SK-N-SH treated with all-trans-retinoic acid at 6 μM for 48 hours (cell line): ENCODE results near the gene OLFML2A.

Source experiments
- ATAC-seq: fragments of 200-7000 bp; cut with Tn5 transposase; 3 replicates; pipeline ENCODE4 v1.9.1; 2020; ENCODE audit warnings: mild to moderate bottlenecking, moderate library complexity
- ARNTL ChIP-seq: fragments of 450-650 bp; formaldehyde crosslinking; IDR thresholded peaks from 2 replicates; pipeline ENCODE4 v1.5.0; 2020; ENCODE audit warnings: low read depth, mild to moderate bottlenecking, moderate library complexity, borderline replicate concordance
- BACH2 ChIP-seq: fragments of 250-450 bp; sonication (Bioruptor Pico); IDR thresholded peaks from 2 replicates; pipeline ENCODE4 v1.9.0; 2021; ENCODE audit warnings: mild to moderate bottlenecking, borderline replicate concordance
- CREB5 ChIP-seq: fragments of 250-450 bp; sonication (Bioruptor Pico); IDR thresholded peaks from 2 replicates; pipeline ENCODE4 v1.5.1; 2020; ENCODE audit warnings: low read depth, mild to moderate bottlenecking, moderate library complexity
- CSDC2 ChIP-seq: fragments of 250-450 bp; sonication (Bioruptor Pico); IDR thresholded peaks from 2 replicates; pipeline ENCODE4 v1.5.0; 2020; ENCODE audit warnings: mild to moderate bottlenecking, moderate library complexity
- PATZ1 ChIP-seq: fragments of 250-450 bp; sonication (Bioruptor Pico); IDR thresholded peaks from 2 replicates; pipeline ENCODE4 v1.8.0; 2020; ENCODE audit warnings: mild to moderate bottlenecking, moderate library complexity, borderline replicate concordance
- POU6F1 ChIP-seq: fragments of 250-450 bp; sonication (Bioruptor Pico); IDR thresholded peaks from 2 replicates; pipeline ENCODE4 v1.8.0; 2021; ENCODE audit warnings: low read depth, mild to moderate bottlenecking, moderate library complexity, borderline replicate concordance
- SNAI2 ChIP-seq: fragments of 250-450 bp; sonication (Bioruptor Pico); IDR thresholded peaks from 2 replicates; pipeline ENCODE4 v1.5.0; 2020; ENCODE audit warnings: mild to moderate bottlenecking, moderate library complexity
- TCF4 ChIP-seq: fragments of 250-450 bp; sonication (Bioruptor Pico); IDR thresholded peaks from 2 replicates; pipeline ENCODE4 v1.8.0; 2021; ENCODE audit warnings: mild to moderate bottlenecking, moderate library complexity, borderline replicate concordance
- TOX ChIP-seq: fragments of 250-450 bp; sonication (Bioruptor Pico); IDR thresholded peaks from 2 replicates; pipeline ENCODE4 v1.8.0; 2021; ENCODE audit warnings: mild to moderate bottlenecking, moderate library complexity, borderline replicate concordance
- TSHZ2 ChIP-seq: fragments of 250-450 bp; sonication (Bioruptor Pico); IDR thresholded peaks from 2 replicates; pipeline ENCODE4 v1.5.0; 2020; ENCODE audit warnings: mild to moderate bottlenecking, moderate library complexity
- ZC3H10 ChIP-seq: fragments of 250-450 bp; sonication (Bioruptor Pico); IDR thresholded peaks from 2 replicates; pipeline ENCODE4 v1.5.1; 2021; ENCODE audit warnings: mild to moderate bottlenecking, moderate library complexity
- ZFP3 ChIP-seq: fragments of 250-450 bp; sonication (Bioruptor Pico); IDR thresholded peaks from 2 replicates; pipeline ENCODE4 v1.5.0; 2020; ENCODE audit warnings: mild to moderate bottlenecking, moderate library complexity
- ZNF565 ChIP-seq: fragments of 450-650 bp; formaldehyde crosslinking; conservative IDR thresholded peaks from 2 replicates; pipeline ENCODE4 v1.5.0; 2020; ENCODE audit warnings: low read depth, mild to moderate bottlenecking, moderate library complexity
- ZNF70 ChIP-seq: fragments of 450-650 bp; formaldehyde crosslinking; IDR thresholded peaks from 2 replicates; pipeline ENCODE4 v1.5.0; 2020; ENCODE audit warnings: mild to moderate bottlenecking, moderate library complexity
- ZNF8 ChIP-seq: fragments of 450-650 bp; formaldehyde crosslinking; IDR thresholded peaks from 2 replicates; pipeline ENCODE4 v1.5.0; 2020; ENCODE audit warnings: mild to moderate bottlenecking, moderate library complexity

Gene OLFML2A

GRCh38 chr9:124858330-124859046 lies 81.6 kb downstream of the OLFML2A start:
- TF ChIP-seq CSDC2 (CRISPR knock-in tag) = no peak
- TF ChIP-seq TCF4 = no peak
- TF ChIP-seq ZC3H10 (CRISPR knock-in tag) = no peak
- no peak for TF ChIP-seq BACH2 (CRISPR knock-in tag)
- TF ChIP-seq SNAI2 (CRISPR knock-in tag) = no peak
- no peak for TF ChIP-seq TOX (CRISPR knock-in tag)
- no peak for TF ChIP-seq ARNTL (CRISPR knock-in tag)
- TF ChIP-seq ZFP3 (CRISPR knock-in tag) = no peak
- TF ChIP-seq ZNF70 = no peak
- no peak for TF ChIP-seq TSHZ2 (CRISPR knock-in tag)
- ATAC-seq = no peak

GRCh38 chr9:124859803-124860581 lies 83.1 kb downstream of the OLFML2A start:
- TF ChIP-seq ZFP3 (CRISPR knock-in tag) = no peak
- no peak for TF ChIP-seq POU6F1 (CRISPR knock-in tag)
- no peak for TF ChIP-seq ZNF565 (CRISPR knock-in tag)
- no peak for TF ChIP-seq SNAI2 (CRISPR knock-in tag)
- no peak for TF ChIP-seq ZNF8 (CRISPR knock-in tag)
- TF ChIP-seq TSHZ2 (CRISPR knock-in tag) = no peak
- no peak for TF ChIP-seq CREB5 (CRISPR knock-in tag)
- TF ChIP-seq TCF4 = no peak
- TF ChIP-seq TOX (CRISPR knock-in tag) = no peak
- no peak for ATAC-seq

- TF ChIP-seq PATZ1 (CRISPR knock-in tag) (no peak), ARNTL (CRISPR knock-in tag) (no peak)
- ATAC-seq = no peak
Measured at GRCh38 chr9:124860582-124861341, 83.8 kb downstream of the OLFML2A start.
